Endothelial cell of umbilical vein (primary cell): ENCODE measurements around the gene MPZ. TPM values are rescaled to one million over a fixed set of nuclear protein-coding genes. Genes with fewer than 3 reads are reported as not detected.

Source experiments
- BruUV-seq: library from RNA; stranded (reverse); fragments of 400-500 nt; replicated peaks from 2 replicates; lab custom pipeline; 2021; lab: Mats Ljungman, UMichigan
- CTCF ChIA-PET: fragments of 300-600, 350-600 bp; sonication (Branson Sonifier 250); formaldehyde crosslinking; loops from one replicate; lab custom pipeline; 2021; ENCODE audit warnings: antibody characterized with exemption, inconsistent platforms; lab: Charles Lee
- POLR2A ChIA-PET: fragments of 300-600, 350-600 bp; sonication (Branson Sonifier 250); formaldehyde crosslinking; loops from one replicate; lab custom pipeline; 2021; ENCODE audit warnings: antibody characterized with exemption, inconsistent platforms; lab: Charles Lee
- DNase-seq: peaks from one replicate; pipeline ENCODE4 v3.0.0-alpha.2; 2011; ENCODE audit warnings: low read depth, low spot score
- FAIRE-seq: peaks from 2 replicates; lab custom pipeline; 2011; peaks lifted over from hg19 to GRCh38; lab: Jason Lieb, UNC
- H2AFZ ChIP-seq: 2 replicates; pipeline ENCODE4 v1.6.0; 2012; ENCODE audit warnings: low read depth, low read length, control low read depth, inconsistent platforms
- H3K27ac ChIP-seq: 2 replicates; pipeline ENCODE4 v1.5.1; 2011; ENCODE audit warnings: low read depth, mild to moderate bottlenecking, control low read depth, low read length, moderate library complexity; ENCODE audit not compliant: insufficient read depth
- H3K27me3 ChIP-seq, 2 experiments: 2 replicates each; pipeline versions ENCODE4 v1.6.0 to v1.6.1; 2011; ENCODE audit warnings: low read length in 2 of 2, mixed read lengths in 1 of 2; ENCODE audit not compliant: control insufficient read depth in 2 of 2, insufficient read depth in 2 of 2
- H3K36me3 ChIP-seq, 2 experiments: 2 replicates in 1 of 2; 3 replicates in 1 of 2; pipeline ENCODE4 v1.5.1; 2011; ENCODE audit warnings: low read length in 2 of 2, mild to moderate bottlenecking in 1 of 2, moderate library complexity in 1 of 2; ENCODE audit not compliant: control insufficient read depth in 2 of 2, insufficient read depth in 2 of 2; ENCODE audit errors: extremely low read depth in 1 of 2
- H3K4me1 ChIP-seq: 3 replicates; pipeline ENCODE4 v1.5.1; 2011; ENCODE audit warnings: mild to moderate bottlenecking, low read length; ENCODE audit not compliant: control insufficient read depth, insufficient read depth; ENCODE audit errors: extremely low read depth
- H3K4me2 ChIP-seq: 2 replicates; pipeline ENCODE4 v1.6.1; 2011; ENCODE audit warnings: low read length, control low read depth, mixed read lengths; ENCODE audit not compliant: insufficient read depth
- H3K4me3 ChIP-seq, 3 experiments: fragments of 200-600 bp in 1 of 3; sonication (generic), shearing (Covaris generic) in 1 of 3; replicated peaks in 1 of 3; 2 replicates each; pipeline ENCODE4 v1.5.1; 2011 to 2016; ENCODE audit warnings: control low read depth in 3 of 3, low read length in 3 of 3, mild to moderate bottlenecking in 2 of 3, inconsistent platforms in 1 of 3, low read depth in 1 of 3, moderate library complexity in 1 of 3; ENCODE audit not compliant: insufficient read depth in 1 of 3
- H3K79me2 ChIP-seq: 2 replicates; pipeline ENCODE4 v1.6.0; 2012; ENCODE audit warnings: low read length, inconsistent platforms; ENCODE audit not compliant: control insufficient read depth, insufficient read depth
- H3K9ac ChIP-seq: replicated peaks from 2 replicates; pipeline ENCODE3; 2011; ENCODE audit warnings: low read length, control low read depth; ENCODE audit not compliant: insufficient read depth; ENCODE audit errors: extremely low read depth
- H3K9me1 ChIP-seq: replicated peaks from 3 replicates; pipeline ENCODE4 v1.6.0; 2011; ENCODE audit warnings: mild to moderate bottlenecking, low read length; ENCODE audit not compliant: control insufficient read depth, insufficient read depth; ENCODE audit errors: extremely low read depth
- H3K9me3 ChIP-seq: replicated peaks from 2 replicates; pipeline ENCODE4 v1.5.1; 2012; ENCODE audit warnings: low read length, inconsistent platforms; ENCODE audit not compliant: control insufficient read depth, insufficient read depth
- H4K20me1 ChIP-seq: replicated peaks from 2 replicates; pipeline ENCODE3; 2011; ENCODE audit warnings: mild to moderate bottlenecking, low read length; ENCODE audit not compliant: control insufficient read depth, insufficient read depth; ENCODE audit errors: extremely low read depth
- EZH2 ChIP-seq: IDR thresholded peaks from 2 replicates; pipeline ENCODE4 v1.6.1; 2012; ENCODE audit warnings: borderline replicate concordance, low read depth, mild to moderate bottlenecking, moderate library complexity, low read length, inconsistent platforms; ENCODE audit not compliant: severe bottlenecking
- FOS ChIP-seq: IDR thresholded peaks from 2 replicates; pipeline ENCODE4 v1.6.1; 2011; ENCODE audit warnings: mild to moderate bottlenecking, low read length, moderate library complexity, borderline replicate concordance; ENCODE audit not compliant: insufficient read depth
- GATA2 ChIP-seq: IDR thresholded peaks from 2 replicates; pipeline ENCODE4 v1.7.0; 2011; ENCODE audit warnings: low read depth, mild to moderate bottlenecking, moderate library complexity, mixed read lengths, low read length; ENCODE audit not compliant: insufficient read length, insufficient read depth
- JUN ChIP-seq: IDR thresholded peaks from 2 replicates; pipeline ENCODE4 v1.6.1; 2011; ENCODE audit warnings: borderline replicate concordance, low read depth; ENCODE audit not compliant: insufficient read length, insufficient read depth
- MYC ChIP-seq: IDR thresholded peaks from one replicate; pipeline ENCODE4 v1.6.1; 2011; ENCODE audit warnings: mild to moderate bottlenecking, low read depth, low read length
- POLR2A ChIP-seq: IDR thresholded peaks from 2 replicates; pipeline ENCODE4 v1.6.1; 2012; ENCODE audit warnings: low read depth, mild to moderate bottlenecking, control low read depth, low read length
- POLR2AphosphoS5 ChIP-seq: IDR thresholded peaks from 2 replicates; pipeline ENCODE4 v1.6.1; 2012; ENCODE audit warnings: low read depth, mild to moderate bottlenecking, control low read depth, low read length, moderate library complexity; ENCODE audit not compliant: insufficient read depth
- dilution Hi-C: fragments of 300-500 bp; cut with MboI; formaldehyde crosslinking; loops from one replicate; pipeline ENCODE4 v1.15.0; 2019; ENCODE audit warnings: low sequenced_read_pairs; ENCODE audit not compliant: extremely low pct_ligation_motif_present
- intact Hi-C: fragments of 100-400 bp; cut with micrococcal nuclease; formaldehyde crosslinking; loops from one replicate; pipeline ENCODE4 v1.10.0; 2022
- polyA plus RNA-seq, 4 experiments: library from polyadenylated mRNA; depleted of rRNA in 3 of 4; stranded (reverse) in 3 of 4; unstranded in 1 of 4; fragments of >200 nt; gene quantifications; 2 replicates each; pipeline versions ENCODE4 v1.2.1 to v1.2.3, GENCODE V29; 2011 to 2012; ENCODE audit warnings: missing spikeins in 1 of 4
- total RNA-seq: library from RNA; stranded (reverse); gene quantifications from 2 replicates; pipeline ENCODE4 v1.2.3, GENCODE V29; 2021
- TF ChIP-seq, protein P1 (sequence below), 2 donors: IDR thresholded peaks; 1 replicate in 1 of 2; 2 replicates in 1 of 2; pipeline ENCODE4 v1.5.1; 2011; ENCODE audit warnings: low read length in 2 of 2, mild to moderate bottlenecking in 2 of 2, moderate library complexity in 2 of 2, control low read depth in 1 of 2, inconsistent platforms in 1 of 2, low read depth in 1 of 2; ENCODE audit not compliant: insufficient read depth in 1 of 2; ENCODE audit errors: extremely low read depth in 1 of 2
- TF ChIP-seq, protein P2 (sequence below): IDR thresholded peaks from 2 replicates; pipeline ENCODE4 v1.6.1; 2011; ENCODE audit not compliant: insufficient read depth, insufficient read length

The MPZ gene
- total and polyA plus RNA-seq, 2 donors (not counting 3 experiments of a cell fraction or from before 2014, with no cell fraction given): 2.0 to 7.0 TPM

DNA sequence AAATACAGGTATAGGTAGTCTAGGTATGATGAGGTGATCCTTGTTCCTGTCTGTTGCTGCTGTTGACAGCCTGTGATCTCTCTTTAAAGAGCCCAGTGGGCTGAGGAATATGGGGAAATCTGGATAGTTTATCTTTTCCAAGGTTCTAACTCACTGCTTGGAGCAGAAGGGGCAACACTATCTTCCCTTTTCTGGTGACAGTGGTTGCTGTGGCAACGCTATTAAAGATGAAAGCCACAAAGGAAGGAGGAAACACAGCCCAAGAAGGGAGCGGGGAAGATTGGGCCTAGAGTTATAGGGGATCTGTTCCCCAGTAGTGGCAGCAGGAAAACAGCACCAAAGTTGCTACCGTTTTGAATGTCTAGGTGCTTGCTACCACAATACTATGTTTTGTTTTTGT is 42.4 kb downstream of the MPZ start:
- TF ChIP-seq FOS: no peak
- TF ChIP-seq, protein P1, sequence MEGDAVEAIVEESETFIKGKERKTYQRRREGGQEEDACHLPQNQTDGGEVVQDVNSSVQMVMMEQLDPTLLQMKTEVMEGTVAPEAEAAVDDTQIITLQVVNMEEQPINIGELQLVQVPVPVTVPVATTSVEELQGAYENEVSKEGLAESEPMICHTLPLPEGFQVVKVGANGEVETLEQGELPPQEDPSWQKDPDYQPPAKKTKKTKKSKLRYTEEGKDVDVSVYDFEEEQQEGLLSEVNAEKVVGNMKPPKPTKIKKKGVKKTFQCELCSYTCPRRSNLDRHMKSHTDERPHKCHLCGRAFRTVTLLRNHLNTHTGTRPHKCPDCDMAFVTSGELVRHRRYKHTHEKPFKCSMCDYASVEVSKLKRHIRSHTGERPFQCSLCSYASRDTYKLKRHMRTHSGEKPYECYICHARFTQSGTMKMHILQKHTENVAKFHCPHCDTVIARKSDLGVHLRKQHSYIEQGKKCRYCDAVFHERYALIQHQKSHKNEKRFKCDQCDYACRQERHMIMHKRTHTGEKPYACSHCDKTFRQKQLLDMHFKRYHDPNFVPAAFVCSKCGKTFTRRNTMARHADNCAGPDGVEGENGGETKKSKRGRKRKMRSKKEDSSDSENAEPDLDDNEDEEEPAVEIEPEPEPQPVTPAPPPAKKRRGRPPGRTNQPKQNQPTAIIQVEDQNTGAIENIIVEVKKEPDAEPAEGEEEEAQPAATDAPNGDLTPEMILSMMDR (IDR thresholded peaks at IDR 0.05; ENCODE audit: extremely low read depth in 1 of 2, insufficient read depth in 1 of 2, low read depth in 1 of 2, low read length in 2 of 2): no peak
- no peak for TF ChIP-seq GATA2
- no peak for TF ChIP-seq MYC
- no peak for TF ChIP-seq POLR2A
- TF ChIP-seq POLR2AphosphoS5: no peak
- TF ChIP-seq, protein P2, sequence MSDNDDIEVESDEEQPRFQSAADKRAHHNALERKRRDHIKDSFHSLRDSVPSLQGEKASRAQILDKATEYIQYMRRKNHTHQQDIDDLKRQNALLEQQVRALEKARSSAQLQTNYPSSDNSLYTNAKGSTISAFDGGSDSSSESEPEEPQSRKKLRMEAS: no peak
- TF ChIP-seq JUN: no peak
- TF ChIP-seq EZH2: no peak
- POLR2A ChIA-PET: no interaction called here
- DNase-seq (no peak), FAIRE-seq (no peak)
- no peak overlapping the region for H2AFZ ChIP-seq
- no peak overlapping the region for H3K9ac ChIP-seq
- dilution Hi-C loops (no loop called here), intact Hi-C loops (no loop called here)
- H3K36me3 ChIP-seq: no peaks in the 10 kb centered on the region
- H3K9me1 ChIP-seq: no peaks in the 10 kb centered on the region
- H3K27me3 ChIP-seq: peaks cover 5 to 14% of the 10 kb centered on the region in 2 experiments
- no peak overlapping the region for H3K4me3 ChIP-seq
- H3K79me2 ChIP-seq: no peaks in the 10 kb centered on the region
- no peaks in the 10 kb centered on the region for H3K9me3 ChIP-seq
- CTCF ChIA-PET: interaction anchor here (2.4 kb wide), 1 partner anchor 24 kb away, joined by 7 read pairs; no protein-coding TSS in a partner anchor
- no peaks in the 10 kb centered on the region for H4K20me1 ChIP-seq
- BruUV-seq: no TSS peak
- no peak overlapping the region for H3K27ac ChIP-seq
- no peaks in the 10 kb centered on the region for H3K4me1 ChIP-seq
- no peak overlapping the region for H3K4me2 ChIP-seq
